NCI-H524 (cell line): ENCODE data around the gene RBM47.
"Not testable (repeated sequence)": the region's sequence is repeated elsewhere in the genome, so short reads cannot be mapped to it uniquely, and the experiment has no call there.

Experiments
- DNase-seq, 2 experiments: peaks; one replicate each; lab custom pipeline; 2025; lab: John Stamatoyannopoulos, UW

Gene RBM47

GRCh38 chr4:40406340-40406739 lies 223.3 kb downstream of the RBM47 start:
- DNase-seq = no peak

- no peak for DNase-seq
Observed at GRCh38 chr4:40405193-40405592, 224.5 kb downstream of the RBM47 start.

GRCh38 chr4:40403081-40403480 lies 226.6 kb downstream of the RBM47 start:
- DNase-seq = no peak

- no peak for DNase-seq
Observed at GRCh38 chr4:40402556-40402955, 227.1 kb downstream of the RBM47 start.

- DNase-seq = no peak
Observed at GRCh38 chr4:40401631-40402030, 228.0 kb downstream of the RBM47 start.

GRCh38 chr4:40401096-40401495 lies 228.6 kb downstream of the RBM47 start:
- no peak for DNase-seq

GRCh38 chr4:40399578-40399977 lies 230.1 kb downstream of the RBM47 start:
- DNase-seq = no peak

- DNase-seq = no peak
Observed at GRCh38 chr4:40395908-40396793, 233.5 kb downstream of the RBM47 start.

GRCh38 chr4:40395166-40395900 lies 234.3 kb downstream of the RBM47 start:
- no peak for DNase-seq

GRCh38 chr4:40394236-40394635 lies 235.4 kb downstream of the RBM47 start:
- no peak for DNase-seq

- DNase-seq = not testable (repeated sequence)
Observed at GRCh38 chr4:40392241-40392640, 237.4 kb downstream of the RBM47 start.

- DNase-seq = no peak
Observed at GRCh38 chr4:40389986-40390385, 239.7 kb downstream of the RBM47 start.

- DNase-seq = no peak
Observed at GRCh38 chr4:40388239-40388638, 241.4 kb downstream of the RBM47 start.

GRCh38 chr4:40380647-40381046 lies 249.0 kb downstream of the RBM47 start:
- DNase-seq = no peak

GRCh38 chr4:40379248-40379647 lies 250.4 kb downstream of the RBM47 start:
- DNase-seq = no peak

GRCh38 chr4:40378619-40379018 lies 251.0 kb downstream of the RBM47 start:
- DNase-seq = no peak

GRCh38 chr4:40377512-40378365 lies 251.9 kb downstream of the RBM47 start:
- DNase-seq = no peak

- no peak for DNase-seq
Observed at GRCh38 chr4:40375620-40376019, 254.0 kb downstream of the RBM47 start.

- DNase-seq = no peak
Observed at GRCh38 chr4:40375095-40375494, 254.6 kb downstream of the RBM47 start.

- no peak for DNase-seq
Observed at GRCh38 chr4:40373636-40374035, 256.0 kb downstream of the RBM47 start.
